ENCODE results near the gene BMERB1.

BMERB1 gene

GRCh38 chr16:15581127-15581815 lies 146.9 kb downstream of the BMERB1 start:
- TF ChIP-seq CTCF (IDR thresholded peaks at IDR 0.05; ENCODE audit: low read depth, low read length): no peak
- H3K4me3 ChIP-seq (ENCODE audit: low read depth, low read length): no peak overlapping the region

- no peak overlapping the region for H3K4me3 ChIP-seq (ENCODE audit: low read depth, low read length)
- TF ChIP-seq CTCF (IDR thresholded peaks at IDR 0.05; ENCODE audit: low read depth, low read length): no peak
These were observed 149.1 kb downstream of the BMERB1 start for GRCh38 chr16:15583526-15583925.

- no peak for TF ChIP-seq CTCF (IDR thresholded peaks at IDR 0.05; ENCODE audit: low read depth, low read length)
- H3K4me3 ChIP-seq (ENCODE audit: low read depth, low read length): no peak overlapping the region
These were observed 151.6 kb downstream of the BMERB1 start for GRCh38 chr16:15585956-15586355.

GRCh38 chr16:15586716-15587115 lies 152.3 kb downstream of the BMERB1 start:
- H3K4me3 ChIP-seq (ENCODE audit: low read depth, low read length): no peak overlapping the region
- TF ChIP-seq CTCF (IDR thresholded peaks at IDR 0.05; ENCODE audit: low read depth, low read length): no peak

- no peak overlapping the region for H3K4me3 ChIP-seq (ENCODE audit: low read depth, low read length)
- TF ChIP-seq CTCF (IDR thresholded peaks at IDR 0.05; ENCODE audit: low read depth, low read length): no peak
These were observed 152.9 kb downstream of the BMERB1 start for GRCh38 chr16:15587152-15587825.

GRCh38 chr16:15592324-15592723 lies 157.9 kb downstream of the BMERB1 start:
- no peak overlapping the region for H3K4me3 ChIP-seq (ENCODE audit: low read depth, low read length)
- TF ChIP-seq CTCF (IDR thresholded peaks at IDR 0.05; ENCODE audit: low read depth, low read length): no peak

GRCh38 chr16:15593235-15593634 lies 158.8 kb downstream of the BMERB1 start:
- no peak overlapping the region for H3K4me3 ChIP-seq (ENCODE audit: low read depth, low read length)
- TF ChIP-seq CTCF (IDR thresholded peaks at IDR 0.05; ENCODE audit: low read depth, low read length): no peak
